Neuronal stem cell (in vitro differentiated cells): ENCODE measurements around the gene TECPR2.

Experiments
- DNase-seq: peaks from one replicate; pipeline ENCODE4 v3.0.0-alpha.2; 2013; ENCODE audit warnings: low spot score
- H2AFZ ChIP-seq: one replicate; pipeline ENCODE4 v1.6.1; 2013; ENCODE audit warnings: mild to moderate bottlenecking, low read length, inconsistent platforms
- H2AK5ac ChIP-seq: 2 replicates; pipeline ENCODE4 v1.6.1; 2013; ENCODE audit warnings: low read depth, mild to moderate bottlenecking, inconsistent platforms, low read length, moderate library complexity, mixed read lengths
- H2BK120ac ChIP-seq: 2 replicates; pipeline ENCODE4 v1.6.1; 2013; ENCODE audit warnings: low read depth, mild to moderate bottlenecking, inconsistent platforms, low read length, moderate library complexity, mixed read lengths
- H2BK12ac ChIP-seq: one replicate; pipeline ENCODE4 v1.6.1; 2013; ENCODE audit warnings: low read length, inconsistent platforms
- H2BK15ac ChIP-seq: 2 replicates; pipeline ENCODE4 v1.6.1; 2013; ENCODE audit warnings: mild to moderate bottlenecking, low read length, inconsistent platforms, mixed read lengths
- H2BK5ac ChIP-seq: one replicate; pipeline ENCODE4 v1.6.1; 2013; ENCODE audit warnings: inconsistent platforms, mild to moderate bottlenecking, low read length, moderate library complexity
- H3K14ac ChIP-seq: one replicate; pipeline ENCODE4 v1.6.1; 2013; ENCODE audit warnings: low read length, inconsistent platforms
- H3K18ac ChIP-seq: 2 replicates; pipeline ENCODE4 v1.6.1; 2013; ENCODE audit warnings: low read length, inconsistent platforms
- H3K23ac ChIP-seq: 2 replicates; pipeline ENCODE4 v1.6.1; 2013; ENCODE audit warnings: low read depth, mild to moderate bottlenecking, mixed read lengths, low read length, inconsistent platforms; ENCODE audit not compliant: poor library complexity
- H3K27ac ChIP-seq: replicated peaks from 3 replicates; pipeline ENCODE4 v1.5.1; 2013; ENCODE audit warnings: low read length, inconsistent platforms
- H3K27me3 ChIP-seq, 3 experiments: 2 replicates each; pipeline ENCODE4 v1.6.1; 2013; ENCODE audit warnings: low read length in 3 of 3, mild to moderate bottlenecking in 2 of 3, inconsistent platforms in 1 of 3, low read depth in 1 of 3, mixed read lengths in 1 of 3, moderate library complexity in 1 of 3; ENCODE audit not compliant: control insufficient read depth in 3 of 3, insufficient read depth in 3 of 3
- H3K36me3 ChIP-seq, 2 donors: replicated peaks in 1 of 2; 2 replicates each; pipeline ENCODE4 v1.6.1; 2013; ENCODE audit warnings: low read length in 2 of 2; ENCODE audit not compliant: control insufficient read depth in 2 of 2, insufficient read depth in 2 of 2
- H3K4ac ChIP-seq: 2 replicates; pipeline ENCODE4 v1.6.1; 2013; ENCODE audit warnings: inconsistent platforms, mild to moderate bottlenecking, low read length, moderate library complexity
- H3K4me1 ChIP-seq, 2 donors: 1 replicate in 1 of 2; 2 replicates in 1 of 2; pipeline ENCODE4 v1.6.1; 2013; ENCODE audit warnings: low read length in 2 of 2, low read depth in 1 of 2; ENCODE audit not compliant: control insufficient read depth in 2 of 2, insufficient read depth in 1 of 2
- H3K4me2 ChIP-seq: one replicate; pipeline ENCODE4 v1.6.1; 2013; ENCODE audit warnings: mild to moderate bottlenecking, low read length, inconsistent platforms; ENCODE audit not compliant: insufficient read depth, poor library complexity, severe bottlenecking
- H3K4me3 ChIP-seq, 2 donors: 2 replicates each; pipeline ENCODE4 v1.5.1; 2013; ENCODE audit warnings: low read length in 2 of 2, mild to moderate bottlenecking in 2 of 2, inconsistent platforms in 1 of 2, moderate library complexity in 1 of 2
- H3K79me1 ChIP-seq: one replicate; pipeline ENCODE4 v1.6.1; 2013; ENCODE audit warnings: low read depth, mild to moderate bottlenecking, inconsistent platforms, low read length, moderate library complexity
- H3K9ac ChIP-seq: one replicate; pipeline ENCODE4 v1.6.1; 2013; ENCODE audit warnings: mild to moderate bottlenecking, low read depth, low read length, inconsistent platforms; ENCODE audit not compliant: poor library complexity
- H3K9me3 ChIP-seq, 2 donors: replicated peaks in 1 of 2; 2 replicates each; pipeline versions ENCODE3 to v1.6.1; 2013; ENCODE audit warnings: low read length in 2 of 2, mild to moderate bottlenecking in 2 of 2, inconsistent platforms in 1 of 2, low read depth in 1 of 2, mixed read lengths in 1 of 2, moderate library complexity in 1 of 2; ENCODE audit not compliant: control insufficient read depth in 2 of 2, insufficient read depth in 1 of 2
- H4K8ac ChIP-seq: one replicate; pipeline ENCODE4 v1.6.1; 2013; ENCODE audit warnings: low read depth, mild to moderate bottlenecking, inconsistent platforms, low read length, moderate library complexity
- H4K91ac ChIP-seq: one replicate; pipeline ENCODE4 v1.6.1; 2013; ENCODE audit warnings: low read length, low read depth, mild to moderate bottlenecking, inconsistent platforms; ENCODE audit not compliant: poor library complexity
- WGBS, 2 donors: extraction: QIAGEN DNeasy Blood & Tissue Kit; methylation state at CpG; one replicate each; pipeline ENCODE4 v1.1.7; 2013; ENCODE audit warnings: missing lambda C conversion rate in 2 of 2, mixed read lengths in 1 of 2; ENCODE audit not compliant: insufficient read length in 2 of 2, insufficient replicate concordance in 1 of 2; ENCODE audit errors: extremely low coverage in 2 of 2; 5-methylcytosine and 5-hydroxymethylcytosine counted together

Gene TECPR2

DNA sequence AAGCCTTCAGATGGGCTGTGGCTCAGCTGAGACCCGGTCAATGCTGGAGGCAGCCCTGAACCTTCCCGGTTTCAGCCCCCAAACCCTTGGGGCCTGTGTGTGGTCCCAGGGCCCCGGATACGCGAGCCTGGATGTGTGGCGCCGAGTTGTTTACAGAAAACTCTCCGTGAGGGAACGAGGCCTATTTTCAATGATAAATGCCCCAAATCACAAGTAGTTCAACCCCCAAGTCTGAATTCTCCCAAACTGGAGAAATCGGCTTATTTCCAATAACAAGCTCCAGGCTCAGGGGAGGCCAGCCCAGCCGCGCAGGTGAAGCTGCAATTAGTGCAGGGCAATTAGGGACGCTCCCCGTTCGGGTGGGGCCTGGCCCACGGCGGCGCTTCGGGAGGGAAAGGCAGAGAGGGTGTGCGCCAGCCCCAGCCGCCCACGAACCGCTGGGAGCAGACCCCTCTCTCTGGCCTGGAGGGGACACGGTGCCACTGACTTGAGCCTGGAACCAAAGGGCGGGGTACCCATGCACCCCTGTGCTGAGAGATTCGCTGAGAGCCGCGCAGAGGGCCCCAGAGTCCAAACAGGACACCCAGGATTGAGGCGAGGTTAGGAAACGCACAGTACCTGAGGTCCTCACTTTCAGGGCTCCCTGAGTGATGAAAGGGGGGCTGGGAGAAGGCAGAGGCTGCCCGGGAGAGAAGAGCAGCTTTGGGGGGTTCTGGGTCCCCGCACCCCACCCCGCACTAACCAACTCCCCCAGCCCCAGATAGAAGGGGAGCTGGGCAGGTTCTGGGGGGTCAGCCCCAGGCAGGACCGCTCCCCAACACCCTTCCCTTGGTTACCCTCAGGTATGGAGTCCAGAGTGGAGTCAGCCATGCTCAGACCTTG, 161.1 kb downstream of the TECPR2 start:
- Histone ChIP-seq H2AFZ (peak overlapping the region; percentile 83), H4K91ac (no peak overlapping the region), H3K79me1 (no peaks in the 10 kb centered on the region), H2BK15ac (peak overlapping the region; percentile 75), H3K18ac (peak overlapping the region; percentile 67), H3K4me1 (peaks cover 0 to 1% of the 10 kb centered on the region in 2 donors), H3K4me3 (peak overlapping the region in 1 of 2 donors; percentile 25), H3K27me3 (peaks cover 0 to 4% (median 0%) of the 10 kb centered on the region in 3 experiments), H2BK5ac (peak overlapping the region; percentile 83), H3K23ac (peak overlapping the region; percentile 73), H3K36me3 (no peaks in the 10 kb centered on the region), H3K9ac (no peak overlapping the region), H3K9me3 (no peaks in the 10 kb centered on the region), H4K8ac (no peak overlapping the region), H3K4ac (no peak overlapping the region), H2BK12ac (peak overlapping the region; percentile 84), H2AK5ac (peak overlapping the region; percentile 99), H3K27ac (no peak overlapping the region), H3K14ac (no peak overlapping the region), H3K4me2 (no peak overlapping the region), H2BK120ac (peak overlapping the region; percentile 92)
- DNase-seq = no peak
- no CpG with 5 or more reads among the region's 34 CpGs for WGBS, 2 donors

DNA sequence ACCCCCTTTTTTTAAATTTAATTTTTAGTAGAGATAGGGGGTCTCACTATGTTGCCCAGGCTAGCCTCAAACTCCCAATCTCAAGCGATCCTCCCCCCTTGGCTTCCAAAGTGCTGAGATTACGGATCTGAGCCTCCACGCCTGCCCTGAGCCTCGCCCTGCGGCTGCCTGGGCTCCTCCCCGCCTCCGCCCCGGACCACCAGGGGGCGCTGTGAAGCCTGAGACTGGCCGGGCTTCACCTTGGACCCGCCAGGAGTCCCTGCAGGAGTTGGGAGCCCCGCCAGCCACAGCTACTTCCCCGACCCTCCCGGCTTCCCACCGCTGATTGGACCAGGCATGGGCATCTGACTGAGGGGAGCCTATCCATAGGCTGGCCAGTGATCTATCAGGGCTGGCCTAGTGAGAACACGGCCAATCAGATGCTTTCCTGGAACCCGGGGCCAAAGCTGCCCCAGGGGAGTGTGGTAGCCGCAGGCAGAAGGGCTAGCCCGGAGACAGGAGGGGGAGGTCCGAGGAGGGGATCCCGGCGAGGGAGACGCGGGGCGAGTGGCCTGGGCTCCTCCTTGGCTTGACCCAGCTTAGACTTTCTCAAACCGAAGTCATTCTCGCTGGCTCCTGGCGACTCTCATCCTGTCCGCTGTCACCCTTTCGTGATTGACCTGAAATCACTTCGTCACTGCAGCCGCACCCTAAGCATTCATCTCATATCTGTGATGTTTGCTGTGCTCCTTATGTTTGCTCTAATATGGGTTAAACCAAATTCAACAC, 161.9 kb downstream of the TECPR2 start:
- H2BK120ac ChIP-seq = peak overlapping the region; percentile 92
- H3K4me3 ChIP-seq = peak overlapping the region; percentile 61 to 86
- peak overlapping the region; percentile 90 for H3K23ac ChIP-seq
- no peaks in the 10 kb centered on the region for H3K79me1 ChIP-seq
- DNase-seq = peak; percentile 97
- H2BK15ac ChIP-seq = peak overlapping the region; percentile 75
- H2BK5ac ChIP-seq = peak overlapping the region; percentile 83
- no peak overlapping the region for H3K14ac ChIP-seq
- WGBS, 2 donors = no CpG with 5 or more reads among the region's 32 CpGs
- H3K18ac ChIP-seq = peak overlapping the region; percentile 73
- peaks cover 0 to 4% (median 0%) of the 10 kb centered on the region in 3 experiments for H3K27me3 ChIP-seq
- peak overlapping the region; percentile 88 for H3K4me2 ChIP-seq
- no peaks in the 10 kb centered on the region for H3K36me3 ChIP-seq
- H3K9ac ChIP-seq = peak overlapping the region; percentile 64
- H2AK5ac ChIP-seq = peak overlapping the region; percentile 99
- peak overlapping the region; percentile 83 for H2AFZ ChIP-seq
- H3K4me1 ChIP-seq = peaks cover 0 to 1% of the 10 kb centered on the region in 2 donors
- no peak overlapping the region for H4K8ac ChIP-seq
- no peak overlapping the region for H4K91ac ChIP-seq
- peak overlapping the region; percentile 59 for H3K27ac ChIP-seq
- H2BK12ac ChIP-seq = no peak overlapping the region
- H3K9me3 ChIP-seq = no peaks in the 10 kb centered on the region
- H3K4ac ChIP-seq = no peak overlapping the region

DNA sequence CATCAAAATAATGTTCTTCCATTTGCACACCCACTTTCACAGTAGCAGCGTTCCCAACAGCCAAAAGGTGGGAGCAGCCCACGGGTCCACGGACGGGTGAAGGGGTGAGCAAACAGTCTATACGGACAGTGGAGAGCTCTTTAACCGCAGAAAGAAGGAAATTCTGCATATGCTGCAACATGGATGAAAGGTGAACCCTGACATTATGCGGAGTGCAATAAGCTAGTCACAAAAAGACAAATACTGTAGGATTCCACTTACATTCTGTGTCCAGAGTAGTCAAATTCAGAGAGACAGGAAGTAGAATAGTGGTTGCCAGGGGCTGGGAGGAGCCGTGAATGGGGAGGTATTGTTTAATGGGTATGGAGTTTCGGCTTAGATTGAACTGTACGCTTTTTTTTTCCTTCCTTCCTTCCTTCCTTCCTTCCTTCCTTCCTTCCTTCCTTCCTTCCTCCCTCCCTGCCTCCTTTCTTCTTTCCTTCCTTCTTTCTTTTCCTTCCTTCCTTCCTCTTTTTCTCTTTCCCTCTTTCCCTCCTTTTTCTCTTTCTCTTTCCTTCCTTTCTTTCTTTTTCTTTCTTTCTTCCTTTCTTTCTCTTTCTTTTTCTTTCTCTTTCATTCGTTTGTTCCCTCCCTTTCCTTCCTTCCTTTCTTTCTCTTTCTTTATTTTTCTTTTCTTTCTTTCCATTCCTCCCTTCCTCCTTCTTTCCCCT, 162.6 kb downstream of the TECPR2 start:
- Histone ChIP-seq H3K9ac (peak overlapping the region; percentile 64), H3K27ac (no peak overlapping the region), H3K27me3 (peaks cover 0 to 4% (median 0%) of the 10 kb centered on the region in 3 experiments), H2BK12ac (no peak overlapping the region), H3K36me3 (no peaks in the 10 kb centered on the region), H4K8ac (no peak overlapping the region), H3K23ac (no peak overlapping the region), H3K4me1 (peaks cover 0 to 1% of the 10 kb centered on the region in 2 donors), H3K4me3 (peak overlapping the region; percentile 61 to 86), H3K79me1 (no peaks in the 10 kb centered on the region), H2BK15ac (no peak overlapping the region), H2AK5ac (no peak overlapping the region), H3K4ac (no peak overlapping the region), H2BK120ac (no peak overlapping the region), H4K91ac (no peak overlapping the region), H3K9me3 (no peaks in the 10 kb centered on the region), H3K14ac (no peak overlapping the region), H2AFZ (peak overlapping the region; percentile 83), H3K4me2 (peak overlapping the region; percentile 88), H2BK5ac (no peak overlapping the region), H3K18ac (peak overlapping the region; percentile 84)
- no CpG with 5 or more reads among the region's 11 CpGs for WGBS, 2 donors
- DNase-seq = no peak
